Activated naive CD8-positive, alpha-beta T cell (primary cell): ENCODE measurements around the gene SPEG.

Experiments
- H3K27ac Mint-ChIP-seq: one replicate; pipeline ENCODE4 v1.8.0; 2021; ENCODE audit warnings: mixed read lengths
- H3K27me3 Mint-ChIP-seq: one replicate; pipeline ENCODE4 v1.8.0; 2021; ENCODE audit warnings: mixed read lengths
- H3K36me3 Mint-ChIP-seq: one replicate; pipeline ENCODE4 v1.8.0; 2021; ENCODE audit warnings: mixed read lengths
- H3K4me1 Mint-ChIP-seq: one replicate; pipeline ENCODE4 v1.8.0; 2021; ENCODE audit warnings: low read depth, mixed read lengths
- H3K4me3 Mint-ChIP-seq: one replicate; pipeline ENCODE4 v1.8.0; 2021; ENCODE audit warnings: mild to moderate bottlenecking, mixed read lengths
- H3K9me3 Mint-ChIP-seq: one replicate; pipeline ENCODE4 v1.8.0; 2021; ENCODE audit warnings: low read depth, mixed read lengths

SPEG gene

GRCh38 chr2:219527472-219527871, 92.8 kb downstream of the SPEG start:
- no peak overlapping the region for H3K4me3 Mint-ChIP-seq
- no peaks in the 10 kb centered on the region for H3K36me3 Mint-ChIP-seq
- peaks cover 61% of the 10 kb centered on the region for H3K27me3 Mint-ChIP-seq
- peaks cover 7% of the 10 kb centered on the region for H3K4me1 Mint-ChIP-seq
- H3K9me3 Mint-ChIP-seq, result no peaks in the 10 kb centered on the region
- no peak overlapping the region for H3K27ac Mint-ChIP-seq

- Mint-ChIP-seq H3K4me3 (no peak overlapping the region), H3K9me3 (no peaks in the 10 kb centered on the region), H3K4me1 (no peaks in the 10 kb centered on the region), H3K27ac (no peak overlapping the region), H3K36me3 (no peaks in the 10 kb centered on the region), H3K27me3 (peaks cover 44% of the 10 kb centered on the region)
Measured at GRCh38 chr2:219530048-219530963, 95.7 kb downstream of the SPEG start.

GRCh38 chr2:219531639-219532377, 97.2 kb downstream of the SPEG start:
- Mint-ChIP-seq H3K9me3 (no peaks in the 10 kb centered on the region), H3K27me3 (peaks cover 34% of the 10 kb centered on the region), H3K36me3 (no peaks in the 10 kb centered on the region), H3K27ac (no peak overlapping the region), H3K4me3 (no peak overlapping the region), H3K4me1 (no peaks in the 10 kb centered on the region)

GRCh38 chr2:219532378-219532649, 97.7 kb downstream of the SPEG start:
- Mint-ChIP-seq H3K27ac (no peak overlapping the region), H3K27me3 (peaks cover 30% of the 10 kb centered on the region), H3K4me3 (no peak overlapping the region), H3K9me3 (no peaks in the 10 kb centered on the region), H3K4me1 (no peaks in the 10 kb centered on the region), H3K36me3 (no peaks in the 10 kb centered on the region)

GRCh38 chr2:219533930-219534661, 99.5 kb downstream of the SPEG start:
- Mint-ChIP-seq H3K36me3 (no peaks in the 10 kb centered on the region), H3K27me3 (peaks cover 19% of the 10 kb centered on the region), H3K4me3 (no peak overlapping the region), H3K9me3 (no peaks in the 10 kb centered on the region), H3K4me1 (no peaks in the 10 kb centered on the region), H3K27ac (no peak overlapping the region)

DNA sequence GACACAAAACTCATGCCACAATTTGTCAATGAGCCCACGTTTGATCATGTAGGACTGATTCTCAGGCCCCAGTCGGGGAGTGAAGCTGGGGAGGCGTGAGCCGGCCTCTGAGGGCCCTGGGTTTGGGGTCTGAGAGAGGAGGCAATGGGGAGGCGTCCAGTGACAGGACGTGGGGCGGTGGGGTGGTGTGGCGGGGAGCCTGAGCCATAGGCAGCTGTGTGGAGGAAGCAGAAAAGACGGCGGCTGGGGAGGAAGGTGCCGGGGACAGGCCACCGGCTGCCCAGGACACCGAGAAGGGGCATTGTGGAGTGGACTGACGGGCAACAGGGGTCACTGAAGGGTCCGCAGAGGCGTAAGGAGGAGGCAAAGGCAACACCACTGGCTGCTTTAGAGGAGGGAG, 101.8 kb downstream of the SPEG start:
- H3K27ac Mint-ChIP-seq, result no peak overlapping the region
- H3K27me3 Mint-ChIP-seq, result peaks cover 3% of the 10 kb centered on the region
- H3K9me3 Mint-ChIP-seq, result no peaks in the 10 kb centered on the region
- H3K4me1 Mint-ChIP-seq, result peaks cover 3% of the 10 kb centered on the region
- peaks cover 2% of the 10 kb centered on the region for H3K36me3 Mint-ChIP-seq
- no peak overlapping the region for H3K4me3 Mint-ChIP-seq

DNA sequence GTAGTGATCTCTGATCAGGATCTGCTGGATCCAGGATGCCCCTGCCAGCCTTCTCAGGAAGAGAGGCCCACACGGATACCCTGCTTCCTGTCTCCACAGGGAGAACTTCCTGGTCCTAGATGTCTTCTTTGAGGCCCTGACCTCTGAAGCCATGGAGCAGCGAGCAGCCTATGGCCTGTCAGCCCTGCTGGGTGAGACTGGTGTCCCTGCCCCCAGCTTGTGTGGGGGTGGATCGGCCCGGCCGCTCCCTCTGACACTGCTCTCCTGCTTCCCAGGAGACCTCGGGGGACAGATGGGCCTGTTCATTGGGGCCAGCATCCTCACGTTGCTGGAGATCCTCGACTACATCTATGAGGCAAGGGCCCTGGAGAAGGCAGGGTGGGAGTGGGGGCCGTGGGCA, 102.3 kb downstream of the SPEG start:
- Mint-ChIP-seq H3K4me1 (peaks cover 3% of the 10 kb centered on the region), H3K9me3 (no peaks in the 10 kb centered on the region), H3K4me3 (no peak overlapping the region), H3K27me3 (peaks cover 3% of the 10 kb centered on the region), H3K27ac (no peak overlapping the region), H3K36me3 (peaks cover 2% of the 10 kb centered on the region)

DNA sequence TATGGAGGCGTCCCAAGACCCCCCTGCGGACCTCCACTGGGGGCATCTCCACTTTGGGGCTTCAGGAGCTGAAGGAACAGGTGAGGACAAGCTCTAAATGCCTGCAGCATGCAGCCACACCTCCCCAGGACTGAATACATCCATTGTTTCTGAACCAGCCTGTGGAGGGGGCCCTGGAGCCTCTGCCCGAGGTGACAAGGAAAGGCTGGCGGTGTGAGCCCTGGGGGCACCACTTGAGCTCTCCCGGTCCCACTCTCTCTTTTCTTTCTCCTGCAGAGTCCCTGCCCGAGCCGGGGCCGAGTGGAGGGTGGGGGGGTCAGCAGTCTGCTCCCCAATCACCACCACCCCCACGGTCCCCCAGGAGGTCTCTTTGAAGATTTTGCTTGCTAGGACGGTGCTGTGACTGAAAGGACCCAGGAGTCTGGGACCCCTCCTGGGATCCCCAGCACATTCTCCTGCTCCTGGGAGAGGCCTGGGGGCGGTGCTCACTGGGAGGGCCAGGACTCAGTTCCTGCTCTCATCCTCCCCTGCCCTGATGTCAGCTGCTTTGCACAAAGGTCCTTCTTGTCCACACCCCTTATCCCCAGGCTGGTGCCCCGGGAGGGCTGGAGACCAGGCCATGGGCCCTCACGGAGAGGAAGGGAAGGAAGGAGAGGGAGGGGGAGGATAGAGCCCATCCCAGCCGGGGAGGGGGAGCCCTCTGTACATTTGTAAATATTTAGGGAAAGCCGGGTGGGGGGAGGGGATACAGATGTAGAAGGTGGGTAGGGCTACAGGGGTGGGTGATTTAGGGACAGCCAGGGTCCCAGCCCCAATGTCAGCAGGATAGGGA, 103.2 kb downstream of the SPEG start:
- H3K27me3 Mint-ChIP-seq, result peaks cover 3% of the 10 kb centered on the region
- peaks cover 2% of the 10 kb centered on the region for H3K36me3 Mint-ChIP-seq
- peaks cover 11% of the 10 kb centered on the region for H3K4me1 Mint-ChIP-seq

GRCh38 chr2:219538504-219538951, 103.9 kb downstream of the SPEG start:
- Mint-ChIP-seq H3K9me3 (no peaks in the 10 kb centered on the region), H3K27me3 (peaks cover 3% of the 10 kb centered on the region), H3K36me3 (peaks cover 2% of the 10 kb centered on the region), H3K4me3 (no peak overlapping the region), H3K27ac (no peak overlapping the region), H3K4me1 (peaks cover 11% of the 10 kb centered on the region)

More for the DNA sequence above, 103.2 kb downstream of the SPEG start:
- no peak overlapping the region for H3K27ac Mint-ChIP-seq
- no peaks in the 10 kb centered on the region for H3K9me3 Mint-ChIP-seq
- H3K4me3 Mint-ChIP-seq, result no peak overlapping the region

DNA sequence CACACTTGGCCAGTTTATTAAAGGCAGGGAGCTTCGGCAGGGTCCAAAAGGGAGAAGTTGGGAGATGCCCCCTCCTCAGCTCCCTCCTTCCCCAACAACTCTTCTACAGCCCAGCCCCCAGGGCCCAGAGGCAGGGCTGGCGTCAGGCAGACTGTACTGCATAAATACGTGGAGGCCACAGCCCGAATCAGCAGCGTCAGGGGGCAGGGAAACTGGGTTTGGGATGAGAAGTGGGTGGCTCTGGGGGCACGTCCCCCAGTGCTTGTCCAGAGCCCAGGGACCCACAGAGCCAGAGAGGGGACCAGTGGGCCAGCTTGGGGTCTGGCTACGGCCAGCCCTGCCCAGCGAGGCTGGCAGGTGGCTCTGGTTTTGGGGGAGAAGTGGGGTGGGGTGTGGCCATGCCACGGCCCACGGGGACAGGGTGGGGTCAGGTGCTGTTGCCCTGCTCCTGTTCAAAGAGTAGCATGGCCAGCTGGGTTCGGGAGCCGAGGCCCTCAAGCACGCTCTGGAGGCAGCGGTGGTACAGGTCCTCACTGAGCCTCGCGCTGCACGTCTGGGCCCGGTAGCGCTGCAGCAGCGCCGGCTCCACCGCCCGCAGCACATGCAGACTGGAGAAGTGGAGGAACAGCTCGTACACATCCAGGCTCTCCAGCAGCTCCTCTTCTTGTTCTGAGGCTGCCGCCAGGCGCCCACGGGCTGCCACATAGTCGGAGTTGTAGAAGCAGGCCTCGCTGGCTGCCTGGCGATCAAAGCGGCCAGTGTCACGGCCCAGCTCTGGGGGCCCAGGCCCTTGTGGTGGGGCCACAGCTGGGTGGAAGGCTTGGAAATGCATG, 104.5 kb downstream of the SPEG start:
- Mint-ChIP-seq H3K36me3 (peaks cover 2% of the 10 kb centered on the region), H3K4me1 (peaks cover 11% of the 10 kb centered on the region), H3K27me3 (peaks cover 3% of the 10 kb centered on the region), H3K9me3 (no peaks in the 10 kb centered on the region), H3K27ac (no peak overlapping the region), H3K4me3 (no peak overlapping the region)

- H3K36me3 Mint-ChIP-seq, result peaks cover 2% of the 10 kb centered on the region
- no peak overlapping the region for H3K27ac Mint-ChIP-seq
- H3K9me3 Mint-ChIP-seq, result no peaks in the 10 kb centered on the region
- peaks cover 18% of the 10 kb centered on the region for H3K4me1 Mint-ChIP-seq
- H3K4me3 Mint-ChIP-seq, result no peak overlapping the region
- peaks cover 3% of the 10 kb centered on the region for H3K27me3 Mint-ChIP-seq
Measured at GRCh38 chr2:219539926-219540678, 105.5 kb downstream of the SPEG start.

DNA sequence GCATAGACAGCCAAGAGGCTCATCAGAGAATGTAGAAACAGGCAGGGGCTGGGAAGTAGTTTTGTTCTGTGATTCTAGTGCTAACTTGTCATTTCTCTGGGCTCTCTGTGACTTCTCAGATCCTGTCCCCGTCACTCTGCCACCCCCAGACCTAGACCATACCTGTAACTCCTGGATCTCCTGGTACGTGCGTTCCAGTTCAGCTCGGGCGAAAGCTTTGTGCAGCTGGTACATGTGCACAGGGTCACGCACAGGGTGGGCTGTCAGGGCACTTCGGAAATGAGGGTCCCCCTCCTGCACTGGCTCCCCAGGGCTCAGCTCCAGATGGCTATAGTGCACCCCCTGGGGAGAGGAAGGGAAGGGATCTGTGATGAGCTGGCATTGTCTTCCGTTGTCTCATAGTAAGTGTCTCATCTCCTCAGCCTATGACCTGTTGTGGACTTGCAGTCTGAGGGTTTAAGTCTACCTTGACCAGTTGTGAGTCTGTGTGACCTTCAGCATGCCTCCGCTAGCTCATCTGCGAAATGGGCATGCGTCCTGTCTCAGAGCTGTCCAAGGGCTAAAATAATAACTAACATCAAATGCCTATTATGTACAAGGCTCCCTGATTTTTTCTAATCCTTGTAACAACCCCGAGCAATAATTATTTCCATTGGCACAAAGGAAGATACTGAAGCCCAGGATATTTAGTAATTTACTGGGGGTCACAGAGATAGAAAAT, 106.3 kb downstream of the SPEG start:
- Mint-ChIP-seq H3K9me3 (no peaks in the 10 kb centered on the region), H3K4me1 (peaks cover 18% of the 10 kb centered on the region), H3K27ac (no peak overlapping the region), H3K36me3 (peaks cover 2% of the 10 kb centered on the region), H3K4me3 (peak overlapping the region; percentile 93), H3K27me3 (no peaks in the 10 kb centered on the region)
